ENCODE data around the gene SNTG2.
A peak's percentile ranks its signal among the peaks of the same experiment; 100 is the strongest.
"Not testable (repeated sequence)": the region's sequence is repeated elsewhere in the genome, so short reads cannot be mapped to it uniquely, and the experiment has no call there.

Gene SNTG2

DNA sequence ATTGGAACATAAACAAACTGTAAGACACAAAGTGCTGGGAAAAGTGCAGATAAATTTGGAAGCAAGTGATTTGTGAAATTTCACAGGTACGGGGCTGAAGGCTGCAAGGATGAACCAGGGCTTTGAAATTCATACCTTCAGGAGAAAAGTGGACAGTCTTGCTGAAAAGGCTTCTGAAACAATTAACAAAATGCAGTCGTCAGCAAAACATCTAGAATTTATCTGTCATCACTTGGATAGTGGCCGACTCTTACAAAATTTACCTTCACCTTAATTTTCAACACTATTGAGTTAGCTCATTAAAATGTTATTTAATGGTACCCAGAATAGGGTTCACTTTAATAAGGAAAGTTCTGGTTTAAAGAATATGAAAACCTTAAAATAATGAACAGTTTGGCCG, 138.3 kb downstream of the SNTG2 start:
- Histone ChIP-seq H3K9me3 (ENCODE audit: severe bottlenecking) (no peaks in the 10 kb centered on the region), H3K27me3 (ENCODE audit: insufficient read depth, low read depth, severe bottlenecking) (no peaks in the 10 kb centered on the region), H3K4me3 (ENCODE audit: low read depth, low read length) (no peak overlapping the region), H3K36me3 (no peaks in the 10 kb centered on the region), H3K27ac (no peak overlapping the region)
- TF ChIP-seq, protein P1, sequence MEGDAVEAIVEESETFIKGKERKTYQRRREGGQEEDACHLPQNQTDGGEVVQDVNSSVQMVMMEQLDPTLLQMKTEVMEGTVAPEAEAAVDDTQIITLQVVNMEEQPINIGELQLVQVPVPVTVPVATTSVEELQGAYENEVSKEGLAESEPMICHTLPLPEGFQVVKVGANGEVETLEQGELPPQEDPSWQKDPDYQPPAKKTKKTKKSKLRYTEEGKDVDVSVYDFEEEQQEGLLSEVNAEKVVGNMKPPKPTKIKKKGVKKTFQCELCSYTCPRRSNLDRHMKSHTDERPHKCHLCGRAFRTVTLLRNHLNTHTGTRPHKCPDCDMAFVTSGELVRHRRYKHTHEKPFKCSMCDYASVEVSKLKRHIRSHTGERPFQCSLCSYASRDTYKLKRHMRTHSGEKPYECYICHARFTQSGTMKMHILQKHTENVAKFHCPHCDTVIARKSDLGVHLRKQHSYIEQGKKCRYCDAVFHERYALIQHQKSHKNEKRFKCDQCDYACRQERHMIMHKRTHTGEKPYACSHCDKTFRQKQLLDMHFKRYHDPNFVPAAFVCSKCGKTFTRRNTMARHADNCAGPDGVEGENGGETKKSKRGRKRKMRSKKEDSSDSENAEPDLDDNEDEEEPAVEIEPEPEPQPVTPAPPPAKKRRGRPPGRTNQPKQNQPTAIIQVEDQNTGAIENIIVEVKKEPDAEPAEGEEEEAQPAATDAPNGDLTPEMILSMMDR (IDR thresholded peaks at IDR 0.05; ENCODE audit: low read depth, low read length): no peak
- no peak for DNase-seq

DNA sequence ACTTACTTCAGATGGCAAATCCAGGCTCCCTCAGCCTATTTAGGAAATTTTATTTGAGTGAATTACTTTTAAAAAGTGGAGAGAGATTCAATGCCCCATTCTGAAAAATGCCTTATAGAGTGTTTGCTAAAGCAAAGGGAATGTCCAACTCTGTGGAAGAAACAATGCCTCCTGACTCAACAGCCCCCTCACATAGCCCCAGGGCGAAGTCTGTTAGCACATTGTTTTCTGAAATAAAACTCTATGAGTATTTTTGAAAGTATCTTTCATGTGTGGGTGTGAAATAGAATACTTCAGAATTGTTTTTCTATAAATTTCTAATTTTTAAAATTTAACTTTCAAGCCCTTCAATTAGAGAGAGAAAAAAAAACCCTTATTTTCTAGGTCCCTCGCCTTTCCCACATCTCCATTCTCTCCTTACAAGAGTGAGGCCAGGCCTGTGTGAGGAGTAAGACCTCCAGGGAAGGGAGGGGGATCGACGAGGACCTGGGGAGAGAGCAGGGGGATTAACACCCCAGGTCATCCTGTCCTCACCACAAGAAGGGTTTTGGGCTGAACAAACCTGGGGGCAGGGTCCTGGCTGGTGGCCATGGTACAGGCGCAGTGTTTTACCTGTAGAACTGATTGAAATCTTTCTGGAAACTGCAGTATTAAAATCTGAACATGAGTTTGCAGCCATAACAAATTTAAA, 141.4 kb downstream of the SNTG2 start:
- no peaks in the 10 kb centered on the region for H3K9me3 ChIP-seq (ENCODE audit: severe bottlenecking)
- TF ChIP-seq, protein P1 (IDR thresholded peaks at IDR 0.05; ENCODE audit: low read depth, low read length): no peak
- no peak overlapping the region for H3K4me3 ChIP-seq (ENCODE audit: low read depth, low read length)
- H3K27ac ChIP-seq: no peak overlapping the region
- no peaks in the 10 kb centered on the region for H3K27me3 ChIP-seq (ENCODE audit: insufficient read depth, low read depth, severe bottlenecking)
- H3K36me3 ChIP-seq: no peaks in the 10 kb centered on the region
- DNase-seq: no peak

DNA sequence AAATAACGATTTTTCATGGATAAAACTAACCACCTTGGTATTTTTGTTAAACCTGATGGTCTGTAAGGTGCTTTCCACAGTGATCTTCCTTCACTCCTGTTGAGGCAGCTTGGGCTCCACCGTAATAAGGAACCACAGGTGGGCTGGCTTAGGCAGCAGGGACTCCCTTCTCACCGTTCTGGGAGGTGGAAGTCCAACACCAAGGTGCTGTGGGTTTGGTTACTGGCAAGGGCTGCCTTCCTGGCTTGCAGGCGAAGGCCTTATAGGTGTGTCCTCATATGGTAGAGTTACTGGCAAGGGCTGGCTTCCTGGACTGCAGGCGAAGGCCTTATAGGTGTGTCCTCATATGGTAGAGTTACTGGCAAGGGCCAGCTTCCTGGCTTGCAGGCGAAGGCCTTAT, 143.0 kb downstream of the SNTG2 start:
- not testable (repeated sequence) for H3K27ac ChIP-seq; H3K9me3 ChIP-seq (ENCODE audit: severe bottlenecking); H3K27me3 ChIP-seq (ENCODE audit: insufficient read depth, low read depth, severe bottlenecking); H3K4me3 ChIP-seq (ENCODE audit: low read depth, low read length); H3K36me3 ChIP-seq; DNase-seq

DNA sequence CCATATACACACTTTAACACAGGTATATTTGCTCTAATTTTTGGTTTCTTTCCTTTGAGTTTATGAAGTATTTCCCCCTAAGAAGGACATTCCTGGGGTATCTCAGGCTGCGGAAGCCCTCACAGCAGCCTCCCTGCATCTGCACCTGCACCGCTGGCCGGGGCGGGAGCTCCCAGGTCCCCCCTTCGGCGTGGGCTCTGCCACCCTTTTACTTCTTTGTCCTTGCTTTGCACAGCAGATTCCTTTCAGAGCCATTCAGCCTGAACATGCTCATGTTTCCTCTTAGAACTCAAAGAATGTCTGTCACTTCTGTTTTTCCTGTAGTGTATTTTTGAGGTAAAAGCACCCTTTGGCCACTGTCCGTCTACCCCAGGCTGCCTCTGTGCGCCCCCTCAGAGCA, 146.5 kb downstream of the SNTG2 start:
- Histone ChIP-seq H3K27ac (no peak overlapping the region), H3K9me3 (ENCODE audit: severe bottlenecking) (no peaks in the 10 kb centered on the region), H3K36me3 (no peaks in the 10 kb centered on the region), H3K4me3 (ENCODE audit: low read depth, low read length) (no peak overlapping the region), H3K27me3 (ENCODE audit: insufficient read depth, low read depth, severe bottlenecking) (no peaks in the 10 kb centered on the region)
- DNase-seq: no peak
- TF ChIP-seq, protein P1 (IDR thresholded peaks at IDR 0.05; ENCODE audit: low read depth, low read length): no peak

DNA sequence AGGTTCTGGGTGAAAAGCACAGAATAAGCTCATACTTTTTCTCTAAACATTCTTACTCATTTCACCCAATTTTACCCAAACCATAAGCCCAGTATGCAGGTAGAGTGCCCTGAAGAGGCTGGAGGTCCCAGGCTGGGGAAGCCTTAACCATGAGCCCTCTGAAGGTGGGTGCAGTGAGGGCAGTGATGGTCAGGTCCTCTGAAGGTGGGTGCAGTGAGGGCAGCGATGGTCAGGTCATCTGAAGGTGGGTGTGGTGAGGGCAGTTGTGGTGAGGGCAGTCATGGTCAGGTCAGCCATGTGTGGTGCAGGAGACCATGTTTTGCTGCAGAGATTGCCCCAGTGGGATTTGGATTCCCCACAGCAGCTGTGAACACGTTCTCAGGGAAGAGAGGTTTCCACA, 148.8 kb downstream of the SNTG2 start:
- no peak overlapping the region for H3K4me3 ChIP-seq (ENCODE audit: low read depth, low read length)
- H3K27ac ChIP-seq: peak overlapping the region; percentile 19
- no peak for DNase-seq
- H3K36me3 ChIP-seq: no peaks in the 10 kb centered on the region
- TF ChIP-seq, protein P1 (IDR thresholded peaks at IDR 0.05; ENCODE audit: low read depth, low read length): no peak
- H3K27me3 ChIP-seq (ENCODE audit: insufficient read depth, low read depth, severe bottlenecking): no peaks in the 10 kb centered on the region
- no peaks in the 10 kb centered on the region for H3K9me3 ChIP-seq (ENCODE audit: severe bottlenecking)

DNA sequence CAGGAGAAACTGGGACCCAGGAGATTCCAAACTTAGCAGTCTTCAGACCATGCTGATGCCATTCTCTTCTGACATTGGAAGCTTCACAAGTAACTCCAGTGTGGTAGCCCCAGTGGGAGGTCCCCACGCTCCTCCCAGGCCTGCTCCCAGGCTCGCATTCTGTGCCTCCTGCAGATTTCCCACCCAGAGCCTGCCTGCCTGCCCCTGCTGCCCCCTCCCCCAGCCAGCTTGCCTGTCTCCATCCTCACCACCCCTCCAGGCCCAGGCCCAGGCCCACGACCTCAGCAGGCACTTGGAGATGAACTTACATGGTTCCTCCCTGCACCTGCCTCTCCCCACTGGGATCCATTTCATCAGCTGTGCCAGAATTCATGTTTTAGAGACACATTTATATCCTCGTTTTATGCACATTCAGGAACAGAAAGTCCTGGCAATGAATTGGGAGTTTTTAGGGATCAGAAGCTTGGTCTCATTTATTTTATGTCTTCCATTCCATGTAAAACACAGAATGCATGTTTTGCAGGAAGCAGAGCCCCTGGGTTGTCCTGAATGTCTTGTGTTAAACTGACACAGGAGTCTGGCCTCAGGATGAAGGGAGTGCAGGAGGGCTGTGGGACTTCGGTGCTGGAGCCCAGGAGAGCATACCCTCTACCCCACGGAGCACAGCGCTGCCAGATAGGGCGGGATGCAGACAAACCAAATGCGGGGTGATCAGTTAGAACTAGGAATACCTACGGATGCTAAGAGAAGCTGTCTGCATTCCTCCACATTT, 150.5 kb downstream of the SNTG2 start:
- H3K27ac ChIP-seq: no peak overlapping the region
- DNase-seq: no peak
- H3K4me3 ChIP-seq (ENCODE audit: low read depth, low read length): no peak overlapping the region
- H3K27me3 ChIP-seq (ENCODE audit: insufficient read depth, low read depth, severe bottlenecking): no peaks in the 10 kb centered on the region
- H3K36me3 ChIP-seq: no peaks in the 10 kb centered on the region
- TF ChIP-seq, protein P1 (IDR thresholded peaks at IDR 0.05; ENCODE audit: low read depth, low read length): no peak
- no peaks in the 10 kb centered on the region for H3K9me3 ChIP-seq (ENCODE audit: severe bottlenecking)

All from WERI-Rb-1 (cell line).